GM21619 (cell line): ENCODE results near the gene NRXN3.

Source experiments
- ATAC-seq: cut with Tn5 transposase; IDR thresholded peaks from one replicate; pipeline ENCODE4 v1.9.1; 2021; ENCODE audit not compliant: unreplicated experiment

The NRXN3 gene

DNA sequence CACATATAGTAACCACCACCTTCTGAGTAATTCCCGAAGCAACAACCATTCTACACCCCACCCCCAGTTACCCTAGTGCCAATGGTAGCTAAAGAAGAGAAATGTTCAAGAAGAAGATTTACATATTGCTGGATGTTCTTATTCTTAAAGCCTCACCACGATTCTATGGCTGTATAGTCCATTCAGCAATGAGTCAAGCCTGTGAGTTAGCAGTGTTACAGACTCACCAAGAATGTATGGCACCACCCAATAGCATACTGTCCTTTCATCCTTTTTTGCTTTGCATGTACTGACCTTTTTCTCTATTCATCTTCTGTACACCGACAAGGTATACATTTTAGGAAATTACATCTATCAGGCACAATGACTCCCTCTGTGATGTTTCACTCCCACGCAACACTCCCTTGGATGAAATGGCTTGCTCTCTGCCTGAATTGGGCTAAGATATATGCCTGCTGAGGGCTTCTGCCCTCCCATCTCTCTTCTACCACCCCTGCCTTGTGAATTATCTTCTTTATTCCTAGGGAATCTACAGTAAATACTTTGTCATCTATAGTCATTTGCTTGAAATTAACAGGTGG, 1095.3 kb downstream of the NRXN3 start:
- ATAC-seq, result no peak

DNA sequence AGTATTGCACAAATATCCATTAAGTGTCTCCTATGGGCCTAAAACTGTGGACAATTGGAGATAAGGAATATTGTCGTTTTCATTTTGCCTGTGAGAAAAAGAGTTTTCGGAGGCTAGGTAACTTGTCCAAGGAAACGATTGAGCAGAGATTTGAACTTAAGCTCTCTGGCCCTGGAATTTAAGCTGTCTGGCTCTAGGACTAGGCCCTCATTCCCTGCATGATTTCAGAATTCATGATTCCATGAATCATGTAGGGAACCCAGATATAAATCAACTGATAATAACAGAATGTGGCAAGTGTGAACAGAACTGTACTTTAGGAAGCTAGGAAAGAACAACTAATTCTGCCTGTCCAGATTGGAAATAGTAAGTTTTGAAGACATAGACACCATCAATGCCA, 1100.2 kb downstream of the NRXN3 start:
- no peak for ATAC-seq

DNA sequence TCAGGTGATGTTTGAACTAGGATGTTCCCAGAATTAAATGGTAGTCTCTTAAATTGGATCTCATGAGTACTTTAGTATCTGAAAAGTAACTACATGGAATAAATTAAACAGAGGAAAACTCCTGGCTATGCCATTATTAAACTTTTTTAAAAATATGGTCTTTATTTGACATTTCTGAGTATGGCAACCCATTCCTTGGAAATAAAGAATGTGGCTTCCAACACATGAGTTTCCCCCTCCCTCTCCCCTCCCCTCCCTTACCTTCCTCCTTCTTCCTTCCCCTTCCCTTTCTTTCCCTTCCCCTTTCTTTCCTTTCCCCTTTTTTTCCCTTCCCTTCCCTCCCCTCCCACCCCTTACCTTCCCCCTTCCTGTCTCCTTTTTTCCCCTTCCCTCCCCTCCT, 1100.9 kb downstream of the NRXN3 start:
- ATAC-seq, result no peak

DNA sequence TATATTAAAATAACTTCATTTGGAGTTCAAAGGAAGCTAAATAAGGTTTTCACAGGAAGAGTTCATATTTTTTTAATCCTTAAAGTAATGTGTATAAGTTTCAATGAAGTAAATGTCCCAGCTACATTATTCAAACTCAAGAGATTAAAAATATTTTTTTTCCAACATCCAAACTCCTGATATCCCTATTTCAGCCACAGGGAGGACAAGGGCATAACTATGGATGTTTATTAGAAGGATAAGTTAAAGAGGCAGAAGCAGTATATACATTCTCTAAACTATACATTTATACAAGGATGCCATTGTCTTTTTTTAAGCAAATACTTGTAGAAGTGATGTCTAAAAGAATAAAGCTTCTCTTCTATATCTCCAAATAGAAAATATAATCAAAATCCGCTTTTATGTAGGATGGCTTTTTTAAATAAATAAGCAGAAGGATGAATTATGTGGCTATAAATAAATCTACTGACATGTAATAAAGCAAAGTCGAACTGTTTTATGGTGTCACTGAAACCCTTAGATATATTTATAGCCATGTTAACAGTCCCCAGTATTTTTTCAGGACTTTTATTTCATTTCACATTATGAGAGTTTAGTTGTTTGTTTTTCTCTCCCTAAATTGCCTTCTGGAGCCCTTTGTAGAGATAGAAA, 1104.6 kb downstream of the NRXN3 start:
- ATAC-seq, result no peak

DNA sequence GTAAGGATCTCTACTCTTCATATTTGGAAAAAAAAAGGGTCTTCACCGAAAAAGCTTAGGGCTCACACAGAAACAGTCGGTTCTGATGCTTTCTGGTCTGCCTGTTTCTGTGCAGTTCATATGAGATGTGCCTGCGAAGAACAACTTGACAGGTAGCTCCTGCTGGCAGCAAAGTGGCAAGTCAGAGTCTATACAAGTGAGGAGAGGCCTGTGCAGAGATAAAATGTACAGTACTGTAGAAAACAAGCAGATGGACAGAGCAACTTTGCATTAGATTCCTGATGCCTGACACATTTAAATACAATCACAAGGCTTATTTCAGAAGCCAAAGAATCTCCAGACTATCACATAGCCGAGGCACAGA, 1105.1 kb downstream of the NRXN3 start:
- no peak for ATAC-seq

DNA sequence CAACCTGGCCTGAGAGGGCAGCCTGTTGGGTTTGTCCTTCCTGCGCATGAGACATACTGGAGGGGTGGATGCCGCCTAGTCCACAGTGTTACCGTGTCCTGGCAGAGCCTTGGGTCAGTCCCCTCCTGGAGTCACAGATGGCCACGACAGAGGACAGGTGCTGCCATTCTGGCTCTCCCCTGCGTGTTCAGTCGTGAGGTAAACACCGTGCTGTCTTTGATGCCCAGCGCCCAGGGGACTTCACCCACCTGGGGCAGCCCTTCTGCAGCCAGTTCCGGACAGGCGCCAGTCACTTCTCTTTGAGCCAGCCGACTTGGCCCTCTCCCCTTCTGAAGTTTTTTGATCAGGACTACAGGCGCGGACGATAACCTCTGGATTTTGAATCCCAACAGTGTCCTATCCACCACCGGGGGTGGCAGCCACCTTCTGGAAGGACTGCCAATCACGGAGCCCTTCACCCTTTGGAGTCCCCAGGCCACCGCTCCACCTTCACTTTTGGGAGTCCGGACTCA, 1108.2 kb downstream of the NRXN3 start:
- no peak for ATAC-seq

DNA sequence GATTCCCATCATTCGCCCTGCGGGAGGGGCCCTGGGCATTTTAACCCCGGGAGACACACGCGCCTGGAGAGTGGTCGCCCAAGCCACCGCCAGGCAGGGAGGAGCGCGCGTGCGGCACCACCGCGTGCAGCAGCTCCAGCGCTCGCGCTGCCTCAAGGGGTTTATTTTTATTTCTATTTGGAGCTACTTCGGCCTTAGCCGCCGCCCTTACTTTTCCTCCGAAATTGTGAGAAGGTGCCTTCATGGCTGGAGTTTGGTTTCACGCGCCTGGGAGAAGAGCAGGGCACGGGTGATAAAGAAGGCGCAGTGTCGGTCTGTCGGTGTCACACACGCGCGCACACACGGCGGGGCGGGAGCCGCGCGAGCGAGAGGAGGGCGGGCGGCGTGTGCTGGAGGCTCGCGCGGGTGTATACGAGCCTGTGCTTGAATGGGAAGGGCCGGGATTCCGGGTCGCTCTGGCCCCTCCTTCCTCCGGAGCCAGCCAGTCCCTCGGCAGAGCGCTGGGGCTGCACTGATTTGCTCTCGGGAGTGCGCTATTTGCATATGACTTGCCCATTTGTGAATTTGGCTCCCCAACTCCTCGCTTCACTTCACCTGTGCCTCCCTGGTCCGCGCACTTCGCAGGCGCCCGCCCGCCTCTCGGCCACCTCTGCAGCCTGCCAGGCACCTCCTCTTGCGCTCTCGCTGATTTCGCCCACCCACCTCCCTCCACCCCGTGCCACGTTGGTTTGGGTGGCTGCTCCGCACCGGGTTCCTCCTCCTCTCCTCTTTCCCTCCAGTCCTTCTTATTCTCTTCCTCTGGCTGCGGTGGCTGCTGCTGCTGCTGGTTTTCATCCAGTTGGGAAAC, 1108.8 kb downstream of the NRXN3 start:
- ATAC-seq, result no peak

DNA sequence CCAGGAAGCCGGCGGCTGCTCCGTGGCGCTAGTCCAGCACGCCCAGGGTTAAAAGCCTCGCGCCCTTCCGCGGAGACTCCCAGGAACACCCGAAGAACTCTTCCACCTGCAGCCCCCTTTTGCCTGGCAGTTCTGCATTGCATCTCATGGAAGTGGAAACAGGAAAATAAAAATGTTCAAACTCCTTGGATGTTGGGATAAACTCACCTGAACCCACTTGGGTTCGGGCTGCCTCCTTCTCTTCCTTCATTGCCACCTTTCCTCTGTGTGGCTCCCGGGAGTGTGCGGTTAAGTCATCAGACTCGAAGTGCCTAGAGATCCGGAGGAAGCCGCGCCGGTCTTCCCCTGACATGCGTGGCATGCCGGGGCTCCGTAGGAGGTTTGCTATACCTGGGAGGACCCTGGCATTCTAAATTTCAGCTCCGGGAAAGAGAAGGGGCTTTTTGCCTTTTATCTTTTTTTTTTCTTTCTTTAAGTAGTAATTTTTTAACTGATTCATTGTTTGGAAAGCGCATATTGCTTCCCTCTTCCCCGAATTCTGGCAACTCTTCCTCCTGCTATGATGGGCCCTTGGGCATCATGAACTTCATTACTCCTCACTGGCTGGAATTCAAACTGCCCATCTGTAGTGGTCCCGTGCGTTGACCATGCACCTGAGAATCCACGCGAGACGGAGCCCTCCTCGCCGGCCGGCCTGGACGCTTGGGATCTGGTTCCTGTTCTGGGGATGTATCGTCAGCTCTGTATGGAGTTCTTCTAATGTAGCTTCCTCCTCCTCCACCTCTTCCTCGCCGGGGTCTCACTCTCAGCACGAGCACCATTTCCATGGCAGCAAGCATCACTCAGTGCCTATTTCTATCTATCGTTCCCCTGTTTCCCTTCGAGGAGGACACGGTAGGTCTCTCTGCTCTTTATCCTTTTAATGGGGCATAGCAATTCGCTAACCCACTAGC, 1109.7 kb downstream of the NRXN3 start:
- no peak for ATAC-seq

DNA sequence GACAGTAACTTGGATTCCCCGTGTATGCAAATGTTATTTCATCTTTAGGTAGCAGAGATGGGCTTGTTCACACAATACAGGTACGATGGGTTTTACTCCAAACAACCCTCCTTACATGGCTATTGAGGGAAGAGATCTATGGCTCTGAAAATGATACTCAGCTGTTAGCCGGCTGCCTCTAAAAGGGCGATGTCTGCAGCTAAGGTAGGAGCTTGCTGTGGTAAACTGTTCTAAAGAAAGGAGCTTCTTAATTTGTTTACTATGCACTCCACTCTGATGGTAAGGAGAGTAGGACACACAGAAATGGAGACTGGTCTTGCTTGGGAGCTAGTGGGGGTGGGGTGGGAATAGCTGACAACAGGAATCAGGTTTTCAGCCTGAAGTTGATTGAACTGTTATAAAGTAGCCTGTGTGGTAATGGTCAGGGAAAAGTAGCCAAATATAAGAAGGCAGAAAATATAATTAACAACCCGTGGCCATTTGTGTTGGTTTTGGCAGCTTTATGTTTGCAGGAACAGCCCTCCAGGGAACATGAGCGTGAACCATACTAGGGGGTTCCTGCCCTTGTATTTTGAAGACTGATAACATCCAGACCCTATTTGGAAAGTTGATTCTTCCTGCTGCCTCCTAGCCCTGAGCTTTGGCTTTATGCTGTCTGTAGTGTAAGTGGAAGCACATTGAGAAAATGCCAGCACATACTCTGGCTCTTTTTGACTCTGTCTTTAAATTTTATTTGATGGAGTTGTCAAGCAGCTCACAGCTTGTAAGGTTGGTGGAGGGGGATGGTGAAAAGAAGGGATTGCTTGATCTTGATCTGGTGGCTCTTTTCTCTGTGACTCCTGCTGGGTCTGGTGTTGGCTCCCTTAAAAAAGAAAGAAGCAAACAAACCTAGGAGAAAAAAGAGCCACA, 1111.3 kb downstream of the NRXN3 start:
- no peak for ATAC-seq

DNA sequence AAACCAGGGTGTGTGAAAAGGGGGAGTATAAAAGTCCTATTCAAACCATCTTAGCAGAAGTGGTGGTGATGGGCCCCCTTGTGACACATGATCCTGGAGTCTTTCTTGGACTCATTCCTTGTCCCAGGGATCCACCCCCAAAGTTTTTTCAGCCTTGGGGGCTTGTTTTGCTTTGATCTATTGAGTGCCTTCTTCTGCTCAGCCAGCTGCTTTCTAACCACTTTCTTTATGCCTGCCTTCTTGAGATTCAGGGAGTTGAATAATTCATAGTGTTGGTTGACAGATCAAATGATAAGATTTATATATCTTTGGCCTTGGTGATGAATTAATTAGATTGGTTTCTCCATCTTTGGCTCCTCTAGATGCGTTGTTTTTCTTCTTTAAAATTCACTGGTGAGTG, 1114.4 kb downstream of the NRXN3 start:
- ATAC-seq, result no peak

DNA sequence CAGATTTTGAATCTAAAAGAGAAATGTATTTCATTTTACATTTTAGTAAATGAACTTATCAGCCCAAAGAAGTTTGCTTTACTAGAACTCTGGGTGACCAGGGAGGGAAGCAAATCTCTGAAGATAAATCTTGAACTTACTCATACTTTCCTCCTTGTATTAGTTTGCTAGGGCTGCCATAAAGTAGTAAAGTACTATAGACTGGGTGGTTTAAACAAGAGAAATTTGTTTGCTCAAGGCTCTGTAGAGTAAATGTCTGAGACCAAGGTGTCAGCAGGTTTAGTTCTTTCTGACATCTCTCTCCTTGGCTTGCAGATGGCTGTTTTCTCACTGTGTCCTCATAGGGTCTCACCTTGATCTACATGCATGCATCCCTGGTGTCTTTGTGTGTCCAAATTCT, 1115.1 kb downstream of the NRXN3 start:
- ATAC-seq, result no peak

DNA sequence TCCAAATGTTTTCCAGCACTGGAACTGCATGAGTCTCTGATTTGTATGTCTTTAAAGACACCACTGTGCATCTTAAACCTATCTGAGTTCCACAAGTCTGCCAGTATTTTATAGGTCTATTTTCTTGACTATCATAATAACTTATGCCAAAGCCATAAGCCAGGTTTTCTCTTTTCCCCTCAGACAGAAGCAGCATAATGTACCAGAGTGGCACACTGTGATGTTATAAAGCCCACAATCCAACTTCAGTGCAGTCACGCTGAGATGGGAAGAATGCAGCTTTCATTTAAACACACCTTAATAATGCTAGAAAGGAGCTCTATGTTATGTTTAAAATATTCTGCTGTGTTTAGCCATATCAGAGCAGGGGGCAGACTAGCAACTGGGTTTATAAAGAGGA, 1117.8 kb downstream of the NRXN3 start:
- ATAC-seq, result no peak

DNA sequence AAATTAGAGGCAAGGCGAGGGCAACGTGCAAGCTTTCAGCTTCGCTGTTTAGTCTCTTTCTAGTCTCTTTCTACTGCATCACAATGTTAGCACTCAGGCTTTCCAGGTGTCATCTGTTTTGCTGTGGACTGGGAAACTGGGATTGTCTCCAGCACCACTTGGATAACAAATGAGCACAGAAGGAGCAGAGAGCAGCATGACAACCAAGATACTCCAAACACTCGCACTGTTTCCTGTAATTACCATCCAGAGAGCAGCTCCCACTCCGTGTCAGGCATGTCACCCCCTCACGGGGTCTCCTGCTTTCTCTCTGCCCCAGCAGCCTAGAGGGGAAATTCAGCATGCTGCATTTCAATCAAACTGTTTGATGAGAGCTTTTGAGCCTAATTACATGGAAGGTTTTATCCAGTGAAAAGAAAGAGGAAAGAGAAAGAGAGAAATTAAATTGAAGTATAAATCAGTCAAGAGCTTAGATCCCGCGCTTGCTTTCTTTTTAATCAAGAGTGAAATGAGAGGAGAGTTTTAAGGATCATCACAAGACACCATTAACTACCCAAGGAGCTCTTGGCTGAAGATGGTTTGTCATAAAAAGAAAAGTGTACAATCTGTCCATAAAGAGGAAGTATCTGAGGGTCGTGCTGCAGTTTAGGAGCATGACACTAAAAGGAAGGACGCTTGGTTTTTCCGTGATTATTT, 1123.5 kb downstream of the NRXN3 start:
- no peak for ATAC-seq

DNA sequence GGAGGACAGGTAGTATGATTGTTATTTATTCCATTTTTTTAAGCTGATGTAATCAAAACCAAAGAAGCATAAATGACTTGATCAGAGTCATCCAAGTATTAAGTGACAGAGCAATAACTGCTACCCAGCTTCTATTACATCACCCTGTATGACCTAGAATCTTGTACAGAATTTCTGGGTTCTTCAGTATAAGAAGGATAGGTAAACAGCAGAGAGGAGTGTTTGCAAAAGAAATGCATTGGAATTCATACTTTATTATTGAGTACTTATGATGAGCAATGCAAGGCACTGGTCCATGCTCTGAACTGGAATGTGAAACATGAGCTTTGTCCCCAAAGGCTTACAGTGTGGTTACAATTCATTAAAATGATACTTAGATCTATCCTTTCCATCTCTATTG, 1124.3 kb downstream of the NRXN3 start:
- no peak for ATAC-seq

DNA sequence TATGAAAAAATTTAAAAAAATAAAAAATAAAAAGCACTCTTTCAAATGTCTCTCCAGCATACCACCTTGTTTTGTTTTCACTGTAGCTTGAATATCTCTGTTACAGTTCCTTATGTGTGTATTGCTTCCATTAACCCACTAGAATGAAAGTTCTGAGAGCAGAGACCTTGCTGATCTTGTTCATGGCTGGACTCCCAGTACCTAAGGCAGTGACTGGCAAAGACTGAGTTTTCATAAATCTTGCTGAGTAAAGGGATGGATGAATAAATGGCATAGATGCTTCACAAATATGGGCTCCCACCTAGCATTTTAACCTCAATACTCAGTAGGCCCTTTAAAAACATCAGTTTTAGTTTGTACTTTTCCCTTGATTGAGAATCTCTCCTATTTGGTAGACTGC, 1125.2 kb downstream of the NRXN3 start:
- no peak for ATAC-seq

DNA sequence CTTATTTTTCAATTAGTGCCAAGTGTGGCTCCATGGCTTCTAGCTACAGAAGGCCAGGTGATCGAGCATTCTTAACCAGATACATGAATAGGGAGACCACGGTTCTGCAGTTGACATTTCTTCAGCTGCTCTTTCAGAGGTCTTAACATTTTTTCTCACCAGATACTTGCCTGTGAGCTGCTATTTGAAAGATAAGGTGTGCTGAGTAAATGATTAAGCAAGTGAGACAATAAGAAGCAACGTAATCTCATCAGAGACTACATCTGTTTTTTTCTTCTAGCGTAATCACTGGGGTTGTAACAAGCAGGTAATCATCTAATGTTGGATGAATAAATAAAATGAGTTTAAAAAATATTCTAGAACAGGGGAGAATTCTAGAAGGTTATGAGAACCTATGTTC, 1128.2 kb downstream of the NRXN3 start:
- no peak for ATAC-seq

DNA sequence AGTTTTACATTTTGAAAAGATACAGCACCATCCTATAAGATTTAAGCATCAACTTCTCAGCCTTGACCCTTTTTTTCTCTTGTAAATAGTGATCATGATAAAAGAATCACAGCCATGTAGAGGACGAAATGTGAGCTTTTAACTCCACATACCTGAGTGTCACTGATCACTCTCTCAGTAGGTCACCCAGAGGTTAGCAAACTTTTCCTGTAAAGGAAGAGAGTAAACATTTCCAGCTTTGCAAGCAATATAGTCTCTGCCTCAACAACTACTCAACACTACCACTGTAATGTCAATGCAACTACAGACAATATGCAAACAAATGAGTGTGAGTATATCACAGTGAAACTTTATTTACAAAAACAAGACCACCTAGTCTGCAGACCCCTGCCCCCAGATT, 1129.0 kb downstream of the NRXN3 start:
- ATAC-seq, result no peak

DNA sequence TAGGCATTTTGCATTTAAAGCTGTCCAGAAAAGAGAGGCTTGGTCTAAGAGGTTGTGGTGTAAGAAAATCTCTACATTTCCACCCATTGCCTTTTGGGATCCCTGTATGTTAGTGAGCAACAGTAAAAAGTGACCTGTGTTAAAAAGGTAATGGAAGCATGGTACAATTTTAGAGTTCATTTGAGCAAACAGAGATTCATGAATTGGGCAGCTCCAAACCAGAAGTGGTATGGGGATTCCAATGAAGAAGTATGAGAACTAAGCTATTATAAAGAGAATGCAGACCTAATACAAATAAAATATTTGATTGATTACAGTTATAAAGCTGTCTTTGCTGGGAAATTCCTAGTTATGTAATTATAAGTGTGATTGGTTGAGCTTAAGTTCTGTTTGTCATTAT, 1134.1 kb downstream of the NRXN3 start:
- no peak for ATAC-seq

DNA sequence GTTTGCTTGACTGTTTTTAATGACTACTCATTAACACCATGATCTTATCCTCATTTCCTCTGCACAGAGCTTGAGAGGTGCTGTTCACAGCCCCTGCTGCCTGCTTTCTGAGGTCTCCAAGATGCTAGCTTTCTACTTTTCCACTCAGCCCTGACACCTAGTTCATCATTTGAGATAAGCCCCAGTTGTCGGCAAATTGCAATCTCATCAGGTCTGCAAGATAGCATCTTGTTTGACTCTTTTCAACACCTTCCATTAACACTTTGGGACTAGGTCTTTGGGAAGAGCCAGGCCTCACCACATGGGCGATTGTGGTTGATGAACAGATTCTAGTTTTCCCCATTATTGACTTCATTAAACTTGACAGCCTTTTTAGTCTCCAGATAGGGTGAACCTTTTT, 1136.4 kb downstream of the NRXN3 start:
- ATAC-seq, result no peak
